Stomach (tissue), 9 donors: Measurements from ENCODE around the gene GMDS. TPM values are rescaled to one million over a fixed set of nuclear protein-coding genes. Genes with fewer than 3 reads are reported as not detected.

Experiments used
- DNase-seq, 2 donors: peaks; one replicate each; pipeline versions ENCODE4 v3.0.0 to v3.0.0-alpha.2; 2013 to 2019
- H3K27ac ChIP-seq, 5 donors: fragments of 200-600 bp in 4 of 5; sonication (generic) in 4 of 5; one replicate each; pipeline ENCODE4 v1.5.1; 2013 to 2019; ENCODE audit warnings: mild to moderate bottlenecking in 1 of 5, moderate library complexity in 1 of 5
- H3K27me3 ChIP-seq, 3 donors: fragments of 200-600 bp; sonication (generic); one replicate each; pipeline ENCODE4 v1.5.1; 2017 to 2019; ENCODE audit warnings: mixed run types in 1 of 3
- H3K36me3 ChIP-seq, 4 donors: fragments of 200-600 bp; sonication (generic); 1 replicate in 3 of 4; 2 replicates in 1 of 4; pipeline ENCODE4 v1.5.1; 2016 to 2019
- H3K4me1 ChIP-seq, 4 donors: fragments of 200-600 bp; sonication (generic); one replicate each; pipeline ENCODE4 v1.5.1; 2016 to 2019
- H3K4me3 ChIP-seq, 4 donors: fragments of 200-600 bp; sonication (generic) in 3 of 4; one replicate each; pipeline ENCODE4 v1.5.1; 2016 to 2019; ENCODE audit warnings: mild to moderate bottlenecking in 1 of 4
- H3K9me3 ChIP-seq, 4 donors: fragments of 200-600 bp; sonication (generic); one replicate each; pipeline ENCODE4 v1.5.1; 2016 to 2019
- CTCF ChIP-seq, 7 experiments: fragments of 450-650 bp in 4 of 7; fragments of 200-600 bp in 3 of 7; sonication (generic) in 3 of 7; IDR thresholded peaks; one replicate each; pipeline ENCODE4 v1.5.1; 2016 to 2019; ENCODE audit warnings: antibody characterized with exemption in 7 of 7, control low read depth in 2 of 7, mild to moderate bottlenecking in 1 of 7
- EP300 ChIP-seq: sonication (generic); formaldehyde crosslinking; IDR thresholded peaks from one replicate; pipeline ENCODE4 v1.6.1; 2017; ENCODE audit warnings: antibody characterized with exemption
- POLR2A ChIP-seq, 4 donors: fragments of 450-650 bp; IDR thresholded peaks; one replicate each; pipeline ENCODE4 v1.6.1; 2016; ENCODE audit warnings: antibody characterized with exemption in 4 of 4, control low read depth in 2 of 4, mild to moderate bottlenecking in 1 of 4, moderate library complexity in 1 of 4
- POLR2AphosphoS5 ChIP-seq, 3 donors: sonication (generic); formaldehyde crosslinking; IDR thresholded peaks; one replicate each; pipeline ENCODE4 v1.6.1; 2016; ENCODE audit warnings: antibody characterized with exemption in 3 of 3
- WGBS, 5 donors: extraction: QIAGEN DNeasy Blood & Tissue Kit in 3 of 5; methylation state at CpG; one replicate each; pipeline versions ENCODE4 v1.1.5 to v1.1.7; 2013 to 2018; 5-methylcytosine and 5-hydroxymethylcytosine counted together
- intact Hi-C: fragments of 100-400 bp; cut with DNase I; formaldehyde crosslinking; loops from one replicate; pipeline ENCODE4 v1.15.1; 2023; ENCODE audit warnings: low total_unique reads
- polyA plus RNA-seq, 3 donors: library from polyadenylated mRNA; stranded (reverse); fragments of 200-250 nt; gene quantifications; one replicate each; pipeline ENCODE4 v1.2.3, GENCODE V29; 2013
- total RNA-seq, 5 donors: library from RNA; depleted of rRNA; stranded (reverse); fragments of >200 nt; gene quantifications; one replicate each; pipeline versions ENCODE4 v1.1.0 to v1.2.3, GENCODE V29; 2014 to 2016
- donor health status: healthy with polysubstance abuse.
- donor health status: Bipolar disorder and iron deficiency.
- donor health status: healthy.

The GMDS gene
- total and polyA plus RNA-seq, 8 donors: 83.7 to 262 (median 121) TPM

- peaks cover 0 to 26% (median 15%) of the 10 kb centered on the region in 4 donors for H3K36me3 ChIP-seq
- no peaks in the 10 kb centered on the region for H3K9me3 ChIP-seq
- TF ChIP-seq POLR2AphosphoS5 (IDR thresholded peaks at IDR 0.05): no peak
- no peak for TF ChIP-seq CTCF (IDR thresholded peaks at IDR 0.05)
- TF ChIP-seq POLR2A (IDR thresholded peaks at IDR 0.05): no peak
- TF ChIP-seq EP300: no peak
- no peaks in the 10 kb centered on the region for H3K4me1 ChIP-seq
- no peaks in the 10 kb centered on the region for H3K27me3 ChIP-seq
- no peak overlapping the region for H3K27ac ChIP-seq
- 89 to 94% (median 92%) methylated on average over 14 of the region's 14 CpGs for WGBS, 5 donors
- no peak overlapping the region for H3K4me3 ChIP-seq
- intact Hi-C loops: no loop called here
- DNase-seq: no peak
These were observed 292.6 kb downstream of the GMDS start for GRCh38 chr6:1952740-1953360.

GRCh38 chr6:1950631-1951030 lies 294.8 kb downstream of the GMDS start:
- intact Hi-C loops: no loop called here
- no peak overlapping the region for H3K27ac ChIP-seq
- H3K36me3 ChIP-seq: peaks cover 0 to 26% (median 15%) of the 10 kb centered on the region in 4 donors
- DNase-seq: no peak
- 84 to 95% (median 91%) methylated on average over 6 of the region's 6 CpGs for WGBS, 5 donors
- no peaks in the 10 kb centered on the region for H3K9me3 ChIP-seq
- no peak for TF ChIP-seq CTCF (IDR thresholded peaks at IDR 0.05)
- TF ChIP-seq EP300: no peak
- TF ChIP-seq POLR2AphosphoS5 (IDR thresholded peaks at IDR 0.05): no peak
- TF ChIP-seq POLR2A (IDR thresholded peaks at IDR 0.05): no peak
- H3K4me1 ChIP-seq: no peaks in the 10 kb centered on the region
- no peak overlapping the region for H3K4me3 ChIP-seq
- no peaks in the 10 kb centered on the region for H3K27me3 ChIP-seq

- Histone ChIP-seq H3K27ac (no peak overlapping the region), H3K27me3 (no peaks in the 10 kb centered on the region), H3K4me3 (no peak overlapping the region), H3K4me1 (no peaks in the 10 kb centered on the region), H3K36me3 (peaks cover 0 to 32% (median 15%) of the 10 kb centered on the region in 4 donors), H3K9me3 (no peaks in the 10 kb centered on the region)
- TF ChIP-seq POLR2A (IDR thresholded peaks at IDR 0.05) (no peak), CTCF (IDR thresholded peaks at IDR 0.05) (no peak), POLR2AphosphoS5 (IDR thresholded peaks at IDR 0.05) (no peak), EP300 (no peak)
- intact Hi-C loops: no loop called here
- WGBS, 5 donors: 91 to 100% (median 97%) methylated on average over 2 of the region's 2 CpGs
- no peak for DNase-seq
These were observed 295.9 kb downstream of the GMDS start for GRCh38 chr6:1949538-1949937.

GRCh38 chr6:1947922-1948321 lies 297.5 kb downstream of the GMDS start:
- no peaks in the 10 kb centered on the region for H3K9me3 ChIP-seq
- no peak for TF ChIP-seq CTCF (IDR thresholded peaks at IDR 0.05)
- no peak for TF ChIP-seq POLR2A (IDR thresholded peaks at IDR 0.05)
- no peak for TF ChIP-seq POLR2AphosphoS5 (IDR thresholded peaks at IDR 0.05)
- no peak for TF ChIP-seq EP300
- intact Hi-C loops: no loop called here
- peaks cover 0 to 33% (median 14%) of the 10 kb centered on the region in 4 donors for H3K36me3 ChIP-seq
- no peaks in the 10 kb centered on the region for H3K4me1 ChIP-seq
- no peak for DNase-seq
- no peak overlapping the region for H3K4me3 ChIP-seq
- H3K27me3 ChIP-seq: no peaks in the 10 kb centered on the region
- H3K27ac ChIP-seq: no peak overlapping the region
- 95 to 98% (median 97%) methylated on average over 4 of the region's 4 CpGs for WGBS, 5 donors
